ENCODE measurements around the gene WDR36. TPM values are rescaled to one million over a fixed set of nuclear protein-coding genes. Genes with fewer than 3 reads are reported as not detected.

WDR36 gene
- total and polyA plus RNA-seq, 10 of the 15 experiments (the other 5 are each of a cell fraction or from before 2014, with no cell fraction given), result 13.3 to 61.8 (median 47.0) TPM

DNA sequence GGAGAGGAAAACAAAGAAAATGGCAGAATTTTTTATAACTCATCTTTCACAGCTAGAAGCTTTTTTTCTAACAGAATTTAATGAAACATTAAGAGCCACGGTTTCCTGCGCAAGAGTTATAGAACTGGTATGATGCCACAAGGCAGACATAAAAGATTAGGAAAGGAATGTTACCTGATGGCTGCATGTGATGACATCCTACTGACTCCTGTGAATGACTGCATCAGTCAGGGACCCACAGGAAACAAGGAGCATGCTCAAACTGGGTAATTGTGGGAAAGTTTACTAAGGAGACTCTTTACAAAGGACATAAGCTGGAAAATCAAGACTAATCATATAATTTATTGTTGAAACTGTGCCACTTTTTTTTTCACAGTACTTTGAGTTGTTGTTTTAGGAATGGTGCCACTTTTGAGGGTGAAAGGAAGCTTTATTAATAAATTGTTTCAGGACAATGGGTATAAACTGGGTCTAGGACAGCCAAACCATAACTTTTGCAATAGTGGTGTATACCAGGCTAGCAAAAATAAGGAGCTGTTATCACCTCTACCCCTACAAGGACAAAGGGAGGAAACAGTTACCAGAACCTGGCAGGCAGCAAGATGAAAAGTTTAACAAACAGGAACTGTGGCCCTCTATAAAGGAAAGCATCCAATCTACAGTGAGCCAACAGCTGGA lies 25.7 kb upstream of the WDR36 start:
- in situ Hi-C loops (cut with MboI) (loop anchor here (10.0 kb wide), 1 partner anchor 312 kb away; no protein-coding TSS in a partner anchor), intact Hi-C loops (cut with micrococcal nuclease; ENCODE audit: unreplicated experiment) (no loop called here)
- no peak for DNase-seq (ENCODE audit: low read depth, low spot score)
- no peak for ATAC-seq
- Histone ChIP-seq H3K9me3 (replicated peaks; ENCODE audit: control insufficient read depth, insufficient read depth, low read length) (no peaks in the 10 kb centered on the region), H3K9ac (ENCODE audit: control insufficient read depth, insufficient read depth, low read length) (no peak overlapping the region), H3K4me1 (ENCODE audit: control insufficient read depth, insufficient read depth, low read length) (no peaks in the 10 kb centered on the region; the same call in 1 of the 2 replicates), H4K20me1 (ENCODE audit: control insufficient read depth, insufficient read depth) (no peaks in the 10 kb centered on the region; the same call in 1 of the 2 replicates), H3K4me3 (no peak overlapping the region), H3K36me3 (ENCODE audit: control insufficient read depth in 2 of 2, insufficient read depth in 2 of 2, low read length in 1 of 2) (no peaks in the 10 kb centered on the region), H3K27me3 (replicated peaks in 1 of 2; ENCODE audit: control insufficient read depth in 2 of 2, insufficient read depth in 2 of 2, low read length in 1 of 2) (peaks cover 9 to 18% of the 10 kb centered on the region in 2 experiments), H3K79me2 (ENCODE audit: control insufficient read depth, insufficient read depth, low read length) (no peaks in the 10 kb centered on the region), H3K4me2 (ENCODE audit: control insufficient read depth, insufficient read depth) (no peak overlapping the region), H3K27ac (ENCODE audit: control insufficient read depth, insufficient read depth) (no peak overlapping the region), H2AFZ (ENCODE audit: control insufficient read depth, low read depth, low read length) (no peak overlapping the region)
- POLR2A ChIA-PET, result interaction anchor here (0.8 kb wide), 1 partner anchor 14 kb away, joined by 3 read pairs; no protein-coding TSS in a partner anchor
- FAIRE-seq, result no peak
- CTCF ChIA-PET, result interaction anchor here (0.7 to 1.2 kb wide), 5 partner anchors 22 to 310 kb away, joined by 3 to 4 read pairs (median 3); no protein-coding TSS in a partner anchor
- SMC1A ChIA-PET (ENCODE audit: uncharacterized antibody, unreplicated experiment), result no interaction called here
- no TSS peak for BruUV-seq (replicated peaks)
- 27% methylated on average over 2 of the region's 2 CpGs for WGBS (ENCODE audit: insufficient coverage, insufficient replicate concordance, low lambda C conversion rate, missing lambda C conversion rate)
- RAD21 ChIA-PET (ENCODE audit: unreplicated experiment), result interaction anchor here (1.1 kb wide), 1 partner anchor 310 kb away, joined by 5 read pairs; no protein-coding TSS in a partner anchor
- TF ChIP-seq ZNF217 (IDR thresholded peaks at IDR 0.05), result no peak
- TF ChIP-seq USF1 (IDR thresholded peaks at IDR 0.05; ENCODE audit: borderline replicate concordance, extremely low read length, insufficient read depth, low read depth, low read length), result no peak
- TF ChIP-seq BHLHE40 (IDR thresholded peaks at IDR 0.05; ENCODE audit: borderline replicate concordance in 1 of 2, low read depth in 2 of 2, low read length in 1 of 2), result no peak
- TF ChIP-seq ELK1 (IDR thresholded peaks at IDR 0.05; ENCODE audit: low read depth, low read length), result no peak
- TF ChIP-seq SMAD5 (IDR thresholded peaks at IDR 0.05; ENCODE audit: low read depth), result no peak
- no peak for TF ChIP-seq NKRF (conservative IDR thresholded peaks at IDR 0.05)
- no peak for TF ChIP-seq PAX5 (IDR thresholded peaks at IDR 0.05; ENCODE audit: borderline replicate concordance, low read depth, low read length)
- TF ChIP-seq, protein P1, sequence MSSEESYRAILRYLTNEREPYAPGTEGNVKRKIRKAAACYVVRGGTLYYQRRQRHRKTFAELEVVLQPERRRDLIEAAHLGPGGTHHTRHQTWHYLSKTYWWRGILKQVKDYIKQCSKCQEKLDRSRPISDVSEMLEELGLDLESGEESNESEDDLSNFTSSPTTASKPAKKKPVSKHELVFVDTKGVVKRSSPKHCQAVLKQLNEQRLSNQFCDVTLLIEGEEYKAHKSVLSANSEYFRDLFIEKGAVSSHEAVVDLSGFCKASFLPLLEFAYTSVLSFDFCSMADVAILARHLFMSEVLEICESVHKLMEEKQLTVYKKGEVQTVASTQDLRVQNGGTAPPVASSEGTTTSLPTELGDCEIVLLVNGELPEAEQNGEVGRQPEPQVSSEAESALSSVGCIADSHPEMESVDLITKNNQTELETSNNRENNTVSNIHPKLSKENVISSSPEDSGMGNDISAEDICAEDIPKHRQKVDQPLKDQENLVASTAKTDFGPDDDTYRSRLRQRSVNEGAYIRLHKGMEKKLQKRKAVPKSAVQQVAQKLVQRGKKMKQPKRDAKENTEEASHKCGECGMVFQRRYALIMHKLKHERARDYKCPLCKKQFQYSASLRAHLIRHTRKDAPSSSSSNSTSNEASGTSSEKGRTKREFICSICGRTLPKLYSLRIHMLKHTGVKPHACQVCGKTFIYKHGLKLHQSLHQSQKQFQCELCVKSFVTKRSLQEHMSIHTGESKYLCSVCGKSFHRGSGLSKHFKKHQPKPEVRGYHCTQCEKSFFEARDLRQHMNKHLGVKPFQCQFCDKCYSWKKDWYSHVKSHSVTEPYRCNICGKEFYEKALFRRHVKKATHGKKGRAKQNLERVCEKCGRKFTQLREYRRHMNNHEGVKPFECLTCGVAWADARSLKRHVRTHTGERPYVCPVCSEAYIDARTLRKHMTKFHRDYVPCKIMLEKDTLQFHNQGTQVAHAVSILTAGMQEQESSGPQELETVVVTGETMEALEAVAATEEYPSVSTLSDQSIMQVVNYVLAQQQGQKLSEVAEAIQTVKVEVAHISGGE (CRISPR knock-in tag; IDR thresholded peaks at IDR 0.05), result no peak
- no peak for TF ChIP-seq RCOR1 (conservative IDR thresholded peaks at IDR 0.05; ENCODE audit: low read depth, low read length)
- TF ChIP-seq YY1 (IDR thresholded peaks at IDR 0.05; ENCODE audit: low read depth, low read length), result no peak

All from GM12878 (cell line).